Mammary epithelial cell (primary cell): ENCODE data around the gene LYPD6B.

Source experiments
- EZH2 ChIP-seq: IDR thresholded peaks from 2 replicates; pipeline ENCODE4 v1.6.1; 2012; ENCODE audit warnings: low read length, inconsistent platforms, borderline replicate concordance
- TF ChIP-seq, protein P1 (sequence below), 2 donors: IDR thresholded peaks in 1 of 2; conservative IDR thresholded peaks in 1 of 2; 2 replicates each; pipeline ENCODE4 v1.5.1; 2011 to 2012; ENCODE audit warnings: inconsistent platforms in 2 of 2, low read length in 2 of 2, mild to moderate bottlenecking in 2 of 2, control low read depth in 1 of 2, low read depth in 1 of 2; ENCODE audit not compliant: insufficient read depth in 1 of 2; ENCODE audit errors: extremely low read depth in 1 of 2

DNA sequence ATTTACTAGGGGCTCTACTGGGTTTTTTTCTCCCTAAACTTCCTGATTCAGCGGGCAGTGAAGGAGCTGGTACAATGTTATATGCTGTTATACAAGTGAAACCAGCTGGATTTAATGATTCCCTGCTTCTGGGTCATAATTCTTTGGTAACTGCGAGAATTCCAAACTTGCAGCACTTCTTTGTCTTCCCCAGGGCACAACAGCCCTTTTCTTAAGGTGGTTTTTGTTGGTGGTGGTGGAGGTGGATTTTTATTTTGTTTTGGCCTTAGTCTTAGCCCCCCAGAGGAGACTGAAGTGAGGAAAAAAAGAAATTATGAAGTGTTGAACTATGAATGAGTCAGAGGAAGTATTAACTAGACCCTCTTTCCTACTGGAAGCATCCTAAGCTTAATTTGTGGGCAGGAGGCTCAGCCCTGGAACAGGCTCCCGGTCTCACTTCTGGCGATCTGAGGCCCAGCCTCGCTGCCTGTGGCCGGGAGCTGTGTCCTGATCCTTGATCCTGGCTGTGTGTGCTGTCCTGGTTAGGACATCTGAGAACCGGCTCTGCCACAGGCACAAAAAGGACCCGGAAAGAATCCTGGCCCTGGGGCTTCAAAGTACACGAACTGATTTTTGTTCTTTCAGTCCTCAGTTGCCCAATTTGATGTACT, 141.9 kb downstream of the LYPD6B start:
- TF ChIP-seq, protein P1, sequence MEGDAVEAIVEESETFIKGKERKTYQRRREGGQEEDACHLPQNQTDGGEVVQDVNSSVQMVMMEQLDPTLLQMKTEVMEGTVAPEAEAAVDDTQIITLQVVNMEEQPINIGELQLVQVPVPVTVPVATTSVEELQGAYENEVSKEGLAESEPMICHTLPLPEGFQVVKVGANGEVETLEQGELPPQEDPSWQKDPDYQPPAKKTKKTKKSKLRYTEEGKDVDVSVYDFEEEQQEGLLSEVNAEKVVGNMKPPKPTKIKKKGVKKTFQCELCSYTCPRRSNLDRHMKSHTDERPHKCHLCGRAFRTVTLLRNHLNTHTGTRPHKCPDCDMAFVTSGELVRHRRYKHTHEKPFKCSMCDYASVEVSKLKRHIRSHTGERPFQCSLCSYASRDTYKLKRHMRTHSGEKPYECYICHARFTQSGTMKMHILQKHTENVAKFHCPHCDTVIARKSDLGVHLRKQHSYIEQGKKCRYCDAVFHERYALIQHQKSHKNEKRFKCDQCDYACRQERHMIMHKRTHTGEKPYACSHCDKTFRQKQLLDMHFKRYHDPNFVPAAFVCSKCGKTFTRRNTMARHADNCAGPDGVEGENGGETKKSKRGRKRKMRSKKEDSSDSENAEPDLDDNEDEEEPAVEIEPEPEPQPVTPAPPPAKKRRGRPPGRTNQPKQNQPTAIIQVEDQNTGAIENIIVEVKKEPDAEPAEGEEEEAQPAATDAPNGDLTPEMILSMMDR (conservative IDR thresholded peaks at IDR 0.05 in 1 of 2, IDR thresholded peaks at IDR 0.05 in 1 of 2; ENCODE audit: extremely low read depth in 1 of 2, insufficient read depth in 1 of 2, low read depth in 1 of 2, low read length in 2 of 2): no peak
- no peak for TF ChIP-seq EZH2
